Rectal smooth muscle tissue (tissue), 1 donor: ENCODE data around the gene CXCL3.

Source experiments
- H3K27ac ChIP-seq: one replicate; pipeline ENCODE4 v1.7.0; 2013; ENCODE audit warnings: low read depth, low read length, inconsistent platforms
- H3K27me3 ChIP-seq: one replicate; pipeline ENCODE4 v1.7.0; 2013; ENCODE audit warnings: low read length; ENCODE audit not compliant: control insufficient read depth, insufficient read depth
- H3K36me3 ChIP-seq: one replicate; pipeline ENCODE4 v1.7.0; 2013; ENCODE audit warnings: low read length; ENCODE audit not compliant: control insufficient read depth, insufficient read depth
- H3K4me1 ChIP-seq: one replicate; pipeline ENCODE4 v1.7.0; 2013; ENCODE audit warnings: low read length; ENCODE audit not compliant: control insufficient read depth, insufficient read depth
- H3K4me3 ChIP-seq: one replicate; pipeline ENCODE4 v1.7.0; 2013; ENCODE audit warnings: low read length
- H3K9ac ChIP-seq: one replicate; pipeline ENCODE4 v1.7.0; 2013; ENCODE audit warnings: low read length

CXCL3 gene

DNA sequence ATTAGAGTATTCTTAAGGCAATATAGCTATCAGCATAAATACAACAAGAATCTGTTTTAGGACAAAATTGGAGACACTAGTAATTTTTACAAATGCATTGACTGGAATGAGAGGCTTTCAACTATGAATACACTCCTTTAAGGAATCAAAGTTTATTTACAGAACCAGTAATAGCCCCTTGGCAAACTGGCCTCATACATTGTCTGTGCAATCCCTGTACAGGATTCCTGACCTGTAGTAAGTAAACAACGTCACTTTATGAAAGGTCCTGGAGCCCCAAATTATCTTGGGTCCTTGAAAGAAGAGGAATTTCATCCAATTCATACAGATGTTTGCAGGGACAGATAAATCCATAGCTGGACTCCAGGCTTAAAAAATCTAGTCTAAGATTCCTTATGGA, 25.4 kb upstream of the CXCL3 start:
- Histone ChIP-seq H3K36me3 (no peaks in the 10 kb centered on the region), H3K27me3 (no peaks in the 10 kb centered on the region), H3K4me1 (no peaks in the 10 kb centered on the region), H3K27ac (no peak overlapping the region), H3K4me3 (no peak overlapping the region), H3K9ac (no peak overlapping the region)

GRCh38 chr4:74062953-74063352, 24.5 kb upstream of the CXCL3 start:
- no peak overlapping the region for H3K4me3 ChIP-seq
- H3K27me3 ChIP-seq: no peaks in the 10 kb centered on the region
- H3K36me3 ChIP-seq: no peaks in the 10 kb centered on the region
- H3K27ac ChIP-seq: no peak overlapping the region
- H3K9ac ChIP-seq: no peak overlapping the region
- no peaks in the 10 kb centered on the region for H3K4me1 ChIP-seq

DNA sequence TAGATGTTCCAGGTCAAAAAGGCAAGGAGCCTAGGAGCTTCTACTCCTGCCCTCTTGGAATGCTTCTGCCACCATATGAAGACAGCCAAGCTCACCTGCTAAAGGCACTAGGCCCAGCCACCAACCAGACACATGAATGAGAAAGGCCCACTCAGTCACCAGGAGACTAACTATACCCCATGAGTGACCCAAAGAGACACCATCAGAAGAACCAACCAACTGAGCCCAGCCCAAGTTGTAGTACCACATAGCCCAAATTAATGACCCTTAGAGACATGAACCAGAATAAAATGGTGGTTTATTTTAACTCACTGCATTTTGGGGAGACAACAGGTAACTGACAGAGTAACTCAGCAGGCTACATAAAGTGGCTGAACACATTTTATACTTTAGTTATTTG, 22.9 kb upstream of the CXCL3 start:
- Histone ChIP-seq H3K9ac (no peak overlapping the region), H3K4me3 (no peak overlapping the region), H3K27ac (no peak overlapping the region), H3K36me3 (no peaks in the 10 kb centered on the region), H3K4me1 (no peaks in the 10 kb centered on the region), H3K27me3 (no peaks in the 10 kb centered on the region)

DNA sequence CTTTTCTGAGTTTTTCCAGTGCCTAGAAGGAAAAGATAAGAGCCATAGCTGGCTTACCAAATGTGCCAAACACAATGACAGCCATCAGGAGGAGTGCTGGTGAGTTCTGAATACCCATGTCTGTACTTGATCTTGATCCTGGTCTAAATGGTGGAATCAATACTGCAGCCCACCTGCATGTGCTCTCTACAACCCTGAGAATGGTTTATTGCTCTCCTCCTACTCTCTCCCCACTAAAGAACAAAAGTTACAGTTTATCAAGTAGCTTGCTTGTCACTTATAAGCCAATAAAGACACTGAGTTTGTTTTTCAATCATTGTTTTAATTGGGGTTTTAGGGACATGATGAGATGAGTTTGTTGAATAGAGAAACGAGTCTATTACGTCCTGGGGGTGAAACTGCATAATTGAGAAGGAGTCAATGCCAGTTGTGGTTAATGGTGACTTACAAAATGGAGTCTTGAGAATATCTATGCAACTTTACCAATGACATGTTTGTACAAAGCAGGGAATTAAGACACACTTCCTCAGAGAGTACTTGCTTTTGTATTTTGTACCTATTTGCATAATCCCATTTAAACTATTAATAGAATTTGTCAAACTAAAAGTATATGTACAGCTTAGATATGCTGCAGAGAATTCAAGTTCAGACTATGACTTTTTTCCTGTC, 20.8 kb upstream of the CXCL3 start:
- H3K27me3 ChIP-seq: no peaks in the 10 kb centered on the region
- no peak overlapping the region for H3K9ac ChIP-seq
- no peak overlapping the region for H3K27ac ChIP-seq
- H3K36me3 ChIP-seq: no peaks in the 10 kb centered on the region
- no peak overlapping the region for H3K4me3 ChIP-seq
- no peaks in the 10 kb centered on the region for H3K4me1 ChIP-seq

DNA sequence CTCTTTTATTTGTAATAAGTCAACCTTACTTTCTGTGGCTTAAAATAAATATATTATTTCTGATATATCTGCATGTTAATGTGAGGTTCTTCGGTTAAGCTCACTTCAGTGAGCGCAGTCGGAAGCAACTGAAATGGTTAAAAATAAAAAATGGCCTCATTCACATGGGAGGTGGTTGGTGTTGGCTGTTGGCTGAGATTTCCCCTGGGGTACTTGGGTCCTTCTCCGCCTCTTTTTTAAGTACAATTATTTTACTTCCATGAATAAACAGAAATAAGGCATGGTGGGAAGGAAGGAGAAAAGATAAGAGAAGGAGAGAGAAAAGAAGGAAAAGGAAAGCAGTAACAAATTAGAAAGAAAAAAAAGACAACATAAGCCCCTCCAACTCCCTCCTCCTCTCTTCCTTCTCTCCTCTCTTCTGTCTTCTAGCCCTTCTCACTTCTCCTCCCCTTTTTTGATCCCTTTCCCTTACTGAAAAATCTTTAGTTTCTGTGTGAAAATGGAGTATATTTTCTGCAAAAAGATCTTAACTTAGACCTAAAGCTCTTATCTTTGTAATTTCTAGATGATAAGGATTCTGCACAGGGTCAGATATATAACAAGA, 19.7 kb upstream of the CXCL3 start:
- Histone ChIP-seq H3K4me1 (no peaks in the 10 kb centered on the region), H3K4me3 (no peak overlapping the region), H3K27ac (no peak overlapping the region), H3K9ac (no peak overlapping the region), H3K36me3 (no peaks in the 10 kb centered on the region), H3K27me3 (no peaks in the 10 kb centered on the region)

DNA sequence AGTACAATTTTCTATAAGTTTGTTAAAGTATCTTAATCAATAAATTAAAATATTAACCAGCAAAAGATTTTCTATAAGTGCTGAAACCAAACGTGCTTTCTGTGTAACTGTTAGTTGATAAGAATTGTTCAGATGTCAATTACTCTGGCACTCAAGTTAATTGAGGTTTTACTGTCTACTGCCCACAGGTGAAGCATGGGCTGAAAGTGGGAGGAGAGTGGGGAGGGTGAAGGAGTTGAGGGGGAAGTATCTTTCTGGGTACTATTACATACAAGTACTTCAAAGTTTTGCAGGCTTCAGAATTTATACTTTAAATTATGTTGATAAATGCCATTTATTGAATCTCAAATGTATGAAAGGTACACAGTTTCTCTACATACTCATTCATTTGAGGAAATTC, 19.1 kb upstream of the CXCL3 start:
- Histone ChIP-seq H3K4me1 (no peaks in the 10 kb centered on the region), H3K4me3 (no peak overlapping the region)

DNA sequence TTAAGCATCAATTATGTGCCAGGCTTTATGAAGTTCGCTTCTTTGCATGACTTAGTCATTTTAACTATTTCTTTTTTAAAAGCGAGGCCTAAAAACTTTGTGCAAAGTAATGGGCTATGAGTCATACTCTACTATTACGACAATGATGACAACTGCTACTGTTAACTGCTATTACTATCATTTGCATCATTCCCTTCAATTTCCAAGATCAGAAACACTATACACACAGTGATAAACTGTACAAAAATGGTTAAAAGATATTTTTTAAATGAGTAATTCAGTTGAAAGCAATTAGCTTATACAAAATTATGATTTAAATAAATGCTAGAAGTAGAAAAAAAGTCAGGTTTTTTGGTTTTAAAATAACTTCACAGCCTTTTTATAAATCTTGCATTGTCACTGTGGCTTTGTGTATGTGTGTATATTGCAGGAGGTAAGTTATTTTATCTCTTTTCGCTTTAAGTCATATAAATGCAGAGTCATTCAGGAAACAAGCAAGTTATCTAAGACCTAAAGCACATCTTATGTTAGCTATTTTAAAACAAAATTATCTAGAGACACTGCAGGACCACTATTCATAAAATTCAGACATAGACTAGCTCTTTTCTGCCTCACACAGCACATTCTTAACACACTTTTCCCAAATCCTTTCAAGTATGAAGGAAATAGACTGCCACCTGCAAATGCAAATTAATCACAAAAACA, 18.5 kb upstream of the CXCL3 start:
- no peaks in the 10 kb centered on the region for H3K36me3 ChIP-seq
- H3K27ac ChIP-seq: no peak overlapping the region

More for the DNA sequence above, 19.1 kb upstream of the CXCL3 start:
- H3K27me3 ChIP-seq: no peaks in the 10 kb centered on the region
- no peak overlapping the region for H3K27ac ChIP-seq
- no peaks in the 10 kb centered on the region for H3K36me3 ChIP-seq
- no peak overlapping the region for H3K9ac ChIP-seq

DNA sequence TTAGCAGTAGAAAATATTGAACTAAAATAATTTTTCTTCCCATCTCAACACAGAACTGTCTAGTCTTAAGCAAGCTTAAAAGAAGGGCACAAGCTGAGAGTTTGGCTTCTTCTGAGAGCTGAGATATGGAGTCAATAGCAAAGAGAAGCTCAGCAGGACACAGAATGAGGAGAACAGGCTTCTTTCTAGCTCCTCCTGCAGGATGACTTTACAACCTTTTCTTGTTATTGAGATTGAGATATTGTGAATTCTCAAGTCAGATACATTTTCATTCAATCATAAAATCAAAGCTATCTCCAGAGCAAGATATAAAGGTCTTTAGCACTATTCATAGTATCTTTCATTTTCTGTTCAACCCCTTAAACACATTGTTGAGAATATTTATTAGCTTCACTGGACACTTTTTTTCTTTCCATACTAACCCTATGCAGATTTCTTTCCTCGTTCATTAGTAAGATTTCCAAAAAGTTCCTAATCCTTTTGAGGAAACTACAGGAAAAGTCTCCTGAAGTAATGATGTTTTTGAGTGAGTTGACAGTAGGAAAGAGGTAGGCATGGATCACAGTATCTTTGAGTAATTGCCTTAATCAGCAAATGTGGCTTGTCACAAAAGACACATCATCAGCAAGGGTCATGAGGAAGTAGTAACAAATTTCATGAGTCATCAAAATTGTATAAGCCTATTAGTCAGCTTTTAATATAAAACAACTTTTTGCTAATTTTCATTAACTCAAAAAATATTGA, 17.8 kb upstream of the CXCL3 start:
- Histone ChIP-seq H3K27me3 (no peaks in the 10 kb centered on the region), H3K27ac (no peak overlapping the region), H3K4me3 (no peak overlapping the region), H3K4me1 (no peaks in the 10 kb centered on the region), H3K9ac (no peak overlapping the region), H3K36me3 (no peaks in the 10 kb centered on the region)

More for the DNA sequence above, 18.5 kb upstream of the CXCL3 start:
- Histone ChIP-seq H3K4me1 (no peaks in the 10 kb centered on the region), H3K27me3 (no peaks in the 10 kb centered on the region), H3K4me3 (no peak overlapping the region), H3K9ac (no peak overlapping the region)

- Histone ChIP-seq H3K4me3 (no peak overlapping the region), H3K9ac (no peak overlapping the region), H3K27ac (no peak overlapping the region), H3K4me1 (no peaks in the 10 kb centered on the region), H3K36me3 (no peaks in the 10 kb centered on the region), H3K27me3 (no peaks in the 10 kb centered on the region)
Measured at GRCh38 chr4:74055498-74055897, 17.0 kb upstream of the CXCL3 start.

GRCh38 chr4:74055096-74055495, 16.6 kb upstream of the CXCL3 start:
- no peak overlapping the region for H3K4me3 ChIP-seq

DNA sequence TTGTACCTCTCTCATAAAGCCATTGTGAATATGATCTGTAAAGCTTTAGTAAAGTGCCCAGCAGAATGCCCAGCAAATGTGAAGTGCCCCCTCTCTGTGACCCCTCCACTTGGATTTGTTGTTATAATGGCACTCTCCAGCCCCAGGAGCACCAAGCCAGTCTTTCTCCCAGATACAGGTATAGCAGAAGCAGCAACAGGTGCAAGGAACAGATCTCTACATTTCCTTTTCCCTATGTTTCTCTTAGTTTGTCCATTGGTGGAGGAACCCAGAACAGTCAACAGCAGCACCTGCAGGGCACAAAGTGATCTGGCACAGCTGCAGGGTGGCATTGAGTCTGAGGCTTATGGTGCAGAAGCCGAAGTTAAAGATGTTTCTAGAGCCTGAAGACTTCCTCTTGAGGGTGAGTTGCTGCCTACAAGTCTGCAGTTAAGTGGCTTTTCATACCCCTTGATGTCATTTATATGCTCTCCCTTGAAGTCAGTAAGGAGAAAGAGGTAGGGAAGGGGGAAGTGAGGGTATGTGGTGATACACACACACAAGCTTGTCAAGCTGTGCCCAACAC, 16.1 kb upstream of the CXCL3 start:
- Histone ChIP-seq H3K4me1 (no peaks in the 10 kb centered on the region), H3K4me3 (no peak overlapping the region), H3K9ac (no peak overlapping the region), H3K27me3 (no peaks in the 10 kb centered on the region), H3K36me3 (no peaks in the 10 kb centered on the region), H3K27ac (no peak overlapping the region)

More at GRCh38 chr4:74055096-74055495, 16.6 kb upstream of the CXCL3 start:
- no peaks in the 10 kb centered on the region for H3K27me3 ChIP-seq
- H3K4me1 ChIP-seq: no peaks in the 10 kb centered on the region
- no peak overlapping the region for H3K9ac ChIP-seq
- H3K27ac ChIP-seq: no peak overlapping the region
- no peaks in the 10 kb centered on the region for H3K36me3 ChIP-seq

- Histone ChIP-seq H3K36me3 (no peaks in the 10 kb centered on the region), H3K27me3 (no peaks in the 10 kb centered on the region), H3K4me1 (no peaks in the 10 kb centered on the region), H3K9ac (no peak overlapping the region), H3K27ac (no peak overlapping the region), H3K4me3 (no peak overlapping the region)
Measured at GRCh38 chr4:74047152-74047551, 8.7 kb upstream of the CXCL3 start.
